Stomach smooth muscle (tissue), 2 donors: ENCODE data around the gene ETS1.

Source experiments
- H3K27ac ChIP-seq: one replicate; pipeline ENCODE4 v1.7.0; 2013; ENCODE audit warnings: mild to moderate bottlenecking, low read length, inconsistent platforms
- H3K27me3 ChIP-seq, 2 donors: one replicate each; pipeline ENCODE4 v1.7.0; 2013; ENCODE audit warnings: low read length in 2 of 2; ENCODE audit not compliant: insufficient read depth in 2 of 2, control insufficient read depth in 1 of 2
- H3K36me3 ChIP-seq, 2 donors: one replicate each; pipeline ENCODE4 v1.7.0; 2013; ENCODE audit warnings: low read length in 2 of 2; ENCODE audit not compliant: control insufficient read depth in 2 of 2, insufficient read depth in 2 of 2
- H3K4me1 ChIP-seq: one replicate; pipeline ENCODE4 v1.7.0; 2013; ENCODE audit warnings: low read length; ENCODE audit not compliant: control insufficient read depth, insufficient read depth
- H3K4me3 ChIP-seq, 2 donors: one replicate each; pipeline ENCODE4 v1.7.0; 2013; ENCODE audit warnings: low read length in 2 of 2
- H3K9ac ChIP-seq, 2 donors: one replicate each; pipeline ENCODE4 v1.7.0; 2013; ENCODE audit warnings: low read length in 2 of 2, mild to moderate bottlenecking in 1 of 2
- H3K9me3 ChIP-seq, 2 donors: one replicate each; pipeline ENCODE4 v1.7.0; 2013; ENCODE audit warnings: low read length in 2 of 2; ENCODE audit not compliant: control insufficient read depth in 2 of 2
- donor health status: healthy.
- donor health status: Pancreatic carcinoma.

Gene ETS1

DNA sequence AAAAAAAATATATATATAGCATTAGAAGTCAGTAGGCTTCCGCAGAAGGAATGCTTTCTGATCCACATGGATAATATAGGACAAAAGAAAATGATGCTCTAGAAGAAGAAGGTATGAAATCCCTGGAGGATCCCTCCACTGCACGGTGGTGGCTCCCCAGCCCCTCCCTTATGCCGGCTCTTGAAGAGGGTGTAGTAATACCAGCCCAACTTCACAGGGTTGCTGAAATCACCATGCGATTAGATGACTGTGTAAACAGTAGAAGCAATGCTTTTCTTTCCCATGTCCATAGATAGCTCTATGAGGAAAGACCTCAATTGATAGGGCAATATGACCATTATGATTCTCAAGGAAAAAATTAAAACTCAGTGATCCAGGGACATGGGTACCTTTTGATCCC lies 3.2 kb upstream of the ETS1 start:
- Histone ChIP-seq H3K9me3 (no peaks in the 10 kb centered on the region), H3K4me1 (no peaks in the 10 kb centered on the region), H3K27me3 (peaks cover 0 to 2% of the 10 kb centered on the region in 2 donors), H3K36me3 (no peaks in the 10 kb centered on the region), H3K9ac (no peak overlapping the region), H3K27ac (no peak overlapping the region), H3K4me3 (no peak overlapping the region)

DNA sequence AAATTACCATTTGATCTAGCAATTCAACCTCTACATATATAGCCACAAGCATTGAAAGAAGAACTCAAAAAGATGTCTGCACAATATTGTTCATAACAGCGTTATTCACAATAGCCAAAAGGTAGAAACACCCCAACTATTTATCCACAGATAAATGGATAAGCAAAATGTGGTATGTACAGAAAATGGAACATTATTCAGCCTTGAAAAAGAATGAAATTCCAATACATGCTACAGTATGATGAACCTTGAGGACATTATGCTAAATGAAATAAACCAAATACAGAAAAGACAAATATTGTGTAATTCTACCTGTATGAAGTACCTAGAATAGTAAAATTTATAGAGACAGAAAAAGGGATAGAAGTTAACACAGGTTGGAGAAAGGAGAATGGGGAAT lies 2.6 kb upstream of the ETS1 start:
- no peak overlapping the region for H3K9ac ChIP-seq
- peaks cover 0 to 2% of the 10 kb centered on the region in 2 donors for H3K27me3 ChIP-seq
- H3K36me3 ChIP-seq = no peaks in the 10 kb centered on the region
- H3K4me3 ChIP-seq = no peak overlapping the region
- H3K4me1 ChIP-seq = no peaks in the 10 kb centered on the region
- no peak overlapping the region for H3K27ac ChIP-seq
- H3K9me3 ChIP-seq = no peaks in the 10 kb centered on the region

DNA sequence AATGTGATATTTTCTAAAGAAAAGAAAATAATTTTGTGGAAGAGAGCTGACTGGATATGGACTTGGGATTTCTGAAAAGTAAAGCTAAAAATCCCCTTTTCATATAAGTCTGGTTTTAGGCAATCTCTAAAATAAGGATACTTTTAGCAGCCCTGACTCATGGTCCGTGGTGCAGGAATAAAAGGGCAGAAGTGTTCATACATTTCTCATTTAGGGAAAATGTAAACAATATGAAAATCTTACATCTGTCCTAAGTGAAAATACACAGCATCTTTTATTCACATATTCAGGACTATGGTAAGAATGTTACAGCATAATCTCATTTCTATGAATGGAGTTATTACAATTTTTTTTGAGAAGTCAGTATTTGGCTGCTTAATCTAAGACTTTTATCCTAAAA lies 735 bp upstream of the ETS1 start:
- Histone ChIP-seq H3K9me3 (no peaks in the 10 kb centered on the region), H3K4me1 (no peaks in the 10 kb centered on the region), H3K4me3 (no peak overlapping the region), H3K36me3 (no peaks in the 10 kb centered on the region), H3K27ac (no peak overlapping the region), H3K9ac (no peak overlapping the region), H3K27me3 (peaks cover 2 to 8% of the 10 kb centered on the region in 2 donors)

DNA sequence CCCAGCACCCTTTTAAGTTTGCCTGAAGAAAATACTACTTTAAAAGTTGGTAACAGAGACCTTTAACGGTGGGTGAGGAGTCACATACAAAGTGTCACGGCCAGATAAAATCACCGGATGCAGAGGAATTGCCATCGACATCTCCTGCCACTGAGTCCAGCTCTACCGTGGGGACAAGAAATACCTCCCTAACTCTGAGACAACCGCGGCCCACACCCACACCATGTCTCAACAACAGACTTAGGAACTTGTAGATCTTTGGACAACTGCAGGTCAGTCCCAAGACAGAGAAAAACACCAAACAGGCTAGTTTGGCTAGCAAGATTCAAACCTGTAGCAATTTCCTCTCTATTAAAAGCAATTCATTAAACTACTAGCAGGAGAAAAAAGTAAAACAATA lies 669 bp downstream of the ETS1 start:
- Histone ChIP-seq H3K27ac (no peak overlapping the region), H3K4me3 (no peak overlapping the region), H3K9ac (no peak overlapping the region), H3K27me3 (peaks cover 2 to 9% of the 10 kb centered on the region in 2 donors), H3K9me3 (no peaks in the 10 kb centered on the region), H3K4me1 (no peaks in the 10 kb centered on the region), H3K36me3 (no peaks in the 10 kb centered on the region)

DNA sequence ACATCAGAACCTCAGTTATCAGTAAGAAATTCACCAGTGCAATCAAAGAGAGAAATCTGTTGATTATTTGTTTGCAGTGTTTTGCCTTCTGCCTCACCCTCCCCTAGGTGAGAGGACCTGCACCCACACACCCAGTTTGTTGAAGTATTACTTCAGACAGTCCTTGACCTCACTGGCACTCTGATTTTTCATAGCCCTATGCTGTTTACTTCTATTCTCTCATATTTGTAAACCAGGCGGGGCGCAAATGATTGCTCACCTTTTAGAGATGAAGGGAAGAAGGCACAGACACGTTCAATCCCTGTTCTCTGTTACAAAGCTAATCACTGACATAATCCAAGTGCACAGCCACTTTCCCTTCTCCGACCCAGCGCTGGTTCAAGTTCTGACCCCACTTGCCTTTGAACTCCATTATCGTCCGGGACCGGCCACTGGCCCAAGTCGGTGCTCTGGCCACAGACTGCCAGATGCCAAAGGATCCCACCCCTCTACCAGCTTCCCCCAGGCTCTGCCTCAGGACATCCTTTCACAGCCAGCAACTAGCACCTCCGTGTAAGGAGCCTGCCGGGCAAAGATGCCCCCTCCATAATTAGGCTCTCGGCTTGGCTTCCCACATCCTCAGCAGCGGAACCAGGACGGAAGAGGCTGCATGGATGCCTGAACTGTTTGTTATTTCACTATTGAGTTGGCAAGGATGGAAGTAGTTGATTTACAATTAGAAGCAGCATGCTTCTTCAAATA lies 1.7 kb downstream of the ETS1 start:
- Histone ChIP-seq H3K27me3 (peaks cover 2 to 9% of the 10 kb centered on the region in 2 donors), H3K4me1 (no peaks in the 10 kb centered on the region), H3K9ac (no peak overlapping the region), H3K27ac (no peak overlapping the region), H3K9me3 (no peaks in the 10 kb centered on the region), H3K4me3 (no peak overlapping the region), H3K36me3 (no peaks in the 10 kb centered on the region)

DNA sequence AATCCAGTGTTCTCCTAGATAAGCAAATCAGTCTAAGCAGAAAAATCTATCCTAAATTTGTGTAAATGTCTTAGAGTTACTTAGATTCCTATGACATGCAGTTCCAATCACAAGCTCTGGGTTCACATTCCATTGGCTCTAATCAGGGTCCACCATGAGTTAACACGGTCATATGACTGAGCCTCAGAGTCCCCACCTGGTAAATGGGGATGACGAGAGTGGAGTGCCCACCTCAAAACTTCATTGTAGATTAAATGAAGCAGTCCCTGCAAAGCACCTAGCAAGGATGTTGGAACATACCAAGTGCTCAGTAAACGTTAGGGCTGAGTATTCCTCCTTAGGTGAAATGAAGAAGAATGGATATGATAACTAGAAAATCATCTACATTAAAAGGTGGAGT lies 3.1 kb downstream of the ETS1 start:
- Histone ChIP-seq H3K27ac (no peak overlapping the region), H3K4me1 (no peaks in the 10 kb centered on the region), H3K36me3 (no peaks in the 10 kb centered on the region), H3K27me3 (peaks cover 2 to 9% of the 10 kb centered on the region in 2 donors), H3K9ac (no peak overlapping the region), H3K9me3 (no peaks in the 10 kb centered on the region), H3K4me3 (no peak overlapping the region)

DNA sequence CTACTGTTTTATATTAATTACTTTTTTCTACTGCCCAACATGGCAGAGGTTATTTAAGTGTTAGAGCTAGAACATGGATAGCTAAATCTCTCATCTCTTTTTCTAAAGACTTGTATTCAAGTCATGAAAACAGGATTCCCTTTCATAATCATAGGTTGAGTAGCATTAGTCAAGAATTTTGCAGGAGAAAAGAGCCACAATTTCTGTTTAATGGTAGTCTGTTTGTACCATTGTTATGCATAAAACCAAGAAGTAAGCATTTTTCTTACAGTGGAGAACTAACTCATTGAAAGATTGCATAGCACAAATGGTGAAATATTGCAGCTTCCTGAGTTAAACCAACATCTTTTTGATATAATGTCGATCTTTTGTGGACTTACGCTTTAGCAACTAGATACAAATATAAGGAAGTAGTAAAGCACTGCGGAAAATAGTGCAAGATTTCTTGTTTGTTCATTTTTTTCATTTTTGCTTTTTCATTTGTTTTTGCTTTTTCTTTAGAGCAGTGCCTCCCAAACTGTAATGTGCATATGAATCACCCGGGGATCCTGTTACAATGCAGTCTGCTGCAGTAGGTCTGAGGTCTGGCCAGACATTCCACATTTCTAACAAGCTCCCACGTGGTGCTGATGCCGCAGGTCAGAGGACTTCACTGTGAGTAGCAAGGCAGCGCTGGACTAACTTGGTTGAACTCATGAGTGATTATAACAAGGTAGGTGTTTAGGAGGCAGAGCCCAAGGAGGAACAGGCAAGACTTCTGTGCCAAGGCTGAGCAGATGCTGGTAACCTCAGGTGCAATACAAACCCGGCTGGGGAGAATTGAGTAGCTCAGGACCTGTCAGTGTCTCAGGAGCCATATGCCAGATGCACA lies 4.6 kb downstream of the ETS1 start:
- H3K36me3 ChIP-seq = no peaks in the 10 kb centered on the region
- H3K9ac ChIP-seq = no peak overlapping the region
- peaks cover 0 to 14% of the 10 kb centered on the region in 2 donors for H3K27me3 ChIP-seq
- no peak overlapping the region for H3K4me3 ChIP-seq
- H3K4me1 ChIP-seq = no peaks in the 10 kb centered on the region
- H3K9me3 ChIP-seq = no peaks in the 10 kb centered on the region
- no peak overlapping the region for H3K27ac ChIP-seq

DNA sequence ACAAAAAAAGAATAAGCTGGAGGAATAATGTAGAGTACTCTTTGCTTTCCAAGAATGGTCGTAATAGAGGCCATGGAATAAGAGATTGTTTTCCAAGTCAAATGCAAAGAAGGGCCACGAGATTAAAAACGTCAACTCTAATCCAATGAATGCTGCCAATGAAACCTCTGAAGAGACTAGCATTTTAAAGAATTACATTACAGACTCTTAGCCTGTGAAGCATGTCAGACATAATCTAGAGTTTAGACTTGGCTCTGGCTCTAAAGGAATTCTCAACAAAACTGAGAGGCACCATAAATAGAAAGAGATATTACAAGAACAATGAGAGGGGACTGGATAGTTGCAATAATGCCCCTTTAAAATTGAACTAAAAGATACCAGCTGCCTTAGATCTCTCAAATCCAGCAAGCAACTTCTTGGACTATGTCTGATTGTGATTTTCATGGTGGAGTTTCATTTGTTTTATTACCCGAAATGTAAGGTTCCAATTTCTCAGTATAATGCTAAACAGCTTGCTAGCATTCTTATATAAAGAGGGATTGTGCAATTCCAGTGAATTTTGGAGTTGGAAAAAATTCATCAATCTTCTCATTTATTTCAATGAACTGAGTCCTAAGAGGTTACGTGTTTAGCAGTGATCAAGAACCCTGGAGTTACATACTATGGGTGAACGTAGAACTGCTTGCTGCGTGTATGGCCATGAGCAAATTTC lies 5.6 kb downstream of the ETS1 start:
- Histone ChIP-seq H3K36me3 (no peaks in the 10 kb centered on the region), H3K27ac (no peak overlapping the region), H3K9me3 (no peaks in the 10 kb centered on the region), H3K4me1 (no peaks in the 10 kb centered on the region), H3K9ac (no peak overlapping the region), H3K27me3 (peaks cover 0 to 14% of the 10 kb centered on the region in 2 donors), H3K4me3 (no peak overlapping the region)

DNA sequence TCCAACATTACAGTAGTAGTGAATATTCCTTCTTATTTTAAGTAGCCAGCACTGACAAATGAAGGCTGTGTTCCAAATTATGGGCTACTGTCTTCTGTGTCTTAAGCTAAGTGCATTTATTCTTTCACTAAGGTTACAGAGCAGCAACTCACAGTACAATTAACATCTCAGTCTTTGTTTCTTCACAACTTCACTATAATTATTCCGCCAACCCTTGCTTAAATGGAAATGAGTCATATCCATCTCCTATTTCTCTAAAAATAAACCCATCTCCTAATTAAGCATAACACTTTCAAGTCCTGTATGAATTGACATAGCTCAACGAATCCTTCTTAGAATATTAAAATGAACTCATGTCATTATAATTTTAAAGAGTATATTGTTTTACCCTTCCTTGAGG lies 6.7 kb downstream of the ETS1 start:
- H3K27ac ChIP-seq = no peak overlapping the region

DNA sequence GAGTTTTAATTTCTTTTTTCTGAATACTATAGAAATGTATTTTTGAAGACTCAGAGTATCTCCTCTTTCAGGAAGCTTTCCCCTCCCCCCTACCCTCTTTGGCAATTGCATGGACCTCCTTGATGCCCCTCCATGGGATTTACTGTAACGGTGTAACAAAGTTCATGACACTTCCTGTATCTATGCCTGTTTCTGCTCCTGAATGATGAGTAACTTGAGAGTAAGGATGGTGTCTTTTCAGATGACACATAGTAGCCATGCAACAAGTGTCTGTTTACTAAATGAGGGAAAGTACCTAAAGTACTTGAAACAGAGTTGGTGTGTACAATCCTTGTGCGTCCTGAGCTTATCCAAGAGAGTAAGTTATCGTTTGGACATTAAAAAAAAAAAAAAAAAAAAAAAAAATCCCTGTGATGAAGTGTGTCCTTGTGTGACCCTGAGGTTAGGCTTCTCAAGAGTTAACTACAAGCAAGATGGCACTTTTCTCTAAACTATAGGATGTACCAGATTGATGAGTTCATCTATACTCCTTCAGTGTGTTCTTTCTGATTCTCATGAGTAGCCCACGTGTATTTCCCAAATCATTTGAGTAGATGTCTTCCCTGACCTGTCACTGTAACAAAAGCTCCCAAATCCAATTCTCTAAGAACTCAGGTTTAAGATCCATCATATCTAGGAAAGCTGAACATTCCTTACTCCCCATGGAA lies 7.4 kb downstream of the ETS1 start:
- Histone ChIP-seq H3K9ac (no peak overlapping the region), H3K36me3 (no peaks in the 10 kb centered on the region), H3K27me3 (peaks cover 0 to 14% of the 10 kb centered on the region in 2 donors), H3K4me1 (peaks cover 4% of the 10 kb centered on the region), H3K4me3 (no peak overlapping the region), H3K9me3 (no peaks in the 10 kb centered on the region), H3K27ac (no peak overlapping the region)

More for the DNA sequence above, 6.7 kb downstream of the ETS1 start:
- H3K9ac ChIP-seq = no peak overlapping the region
- no peak overlapping the region for H3K4me3 ChIP-seq
- H3K4me1 ChIP-seq = peaks cover 4% of the 10 kb centered on the region
- no peaks in the 10 kb centered on the region for H3K9me3 ChIP-seq
- no peaks in the 10 kb centered on the region for H3K36me3 ChIP-seq
- peaks cover 0 to 14% of the 10 kb centered on the region in 2 donors for H3K27me3 ChIP-seq
